ENCODE data around the gene C1orf105.
"Not testable (repeated sequence)": the region's sequence is repeated elsewhere in the genome, so short reads cannot be mapped to it uniquely, and the experiment has no call there.

C1orf105 gene

DNA sequence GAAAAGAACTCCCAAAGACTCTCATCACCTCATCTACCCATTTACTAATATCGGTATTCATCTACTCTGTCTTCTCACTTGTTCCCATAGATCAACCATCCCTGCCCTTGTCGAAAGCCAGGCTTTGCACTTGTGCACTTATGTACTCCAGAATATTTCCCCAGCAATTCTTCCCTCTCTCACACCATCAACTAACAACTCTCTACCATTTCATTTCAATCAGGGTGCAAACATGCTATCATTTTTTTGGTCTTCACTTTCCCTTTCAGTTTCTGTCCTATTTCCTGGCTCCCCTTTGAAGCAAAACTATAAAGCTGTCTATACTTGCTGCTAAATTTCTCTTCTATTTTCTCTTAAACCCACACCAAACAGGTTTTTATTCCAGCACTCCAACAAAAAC, 6.7 kb downstream of the C1orf105 start:
- Histone ChIP-seq H3K4me3 (ENCODE audit: low read length in 2 of 2) (no peak overlapping the region), H3K9ac (ENCODE audit: low read length in 2 of 2) (no peak overlapping the region), H3K36me3 (ENCODE audit: control insufficient read depth in 2 of 2, insufficient read depth in 2 of 2, low read length in 2 of 2) (no peaks in the 10 kb centered on the region), H3K9me3 (ENCODE audit: control insufficient read depth in 2 of 2, low read length in 2 of 2) (no peaks in the 10 kb centered on the region), H3K4me1 (ENCODE audit: control insufficient read depth, insufficient read depth, low read length) (no peaks in the 10 kb centered on the region), H3K27ac (ENCODE audit: low read length) (no peak overlapping the region), H3K27me3 (ENCODE audit: control insufficient read depth in 1 of 2, insufficient read depth in 2 of 2, low read length in 2 of 2) (no peaks in the 10 kb centered on the region)

DNA sequence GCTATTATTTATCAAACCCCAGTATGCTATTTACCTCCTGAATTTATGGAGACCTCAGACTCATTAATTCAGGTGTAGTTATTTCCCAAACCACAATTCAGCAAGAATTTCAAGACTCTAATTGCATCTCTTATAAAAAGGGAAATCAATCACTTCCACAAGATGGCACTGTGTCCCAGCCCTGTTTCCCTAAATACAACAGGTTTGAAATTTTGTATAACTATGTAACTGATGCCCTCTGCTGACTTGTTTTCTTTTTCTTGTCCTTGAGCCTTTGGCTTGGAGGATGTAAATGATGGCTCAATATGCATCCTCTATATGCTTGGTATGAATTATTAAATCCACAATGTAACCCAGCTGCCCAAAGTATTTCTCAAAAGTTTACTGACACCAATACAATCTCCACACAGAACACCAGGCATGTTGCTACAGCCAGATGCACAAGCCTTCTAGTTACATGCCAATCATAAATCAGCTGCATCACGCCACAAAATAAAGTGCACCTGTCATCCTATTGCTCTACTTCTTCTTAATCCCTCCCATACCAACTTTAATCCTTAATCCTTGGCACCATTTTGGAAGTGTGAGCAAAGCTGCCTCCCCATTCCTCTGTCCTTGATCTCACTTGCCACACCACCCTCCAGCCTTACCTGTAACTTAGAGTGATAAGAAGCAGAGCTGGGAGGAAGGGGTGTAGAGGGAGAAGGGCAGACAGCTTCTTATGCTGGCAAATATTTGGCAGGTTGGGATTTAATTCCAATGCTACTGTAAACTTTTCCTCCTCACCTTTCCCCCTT, 9.0 kb downstream of the C1orf105 start:
- Histone ChIP-seq H3K27ac (ENCODE audit: low read length) (no peak overlapping the region), H3K4me1 (ENCODE audit: control insufficient read depth, insufficient read depth, low read length) (no peaks in the 10 kb centered on the region), H3K9ac (ENCODE audit: low read length in 2 of 2) (no peak overlapping the region), H3K36me3 (ENCODE audit: control insufficient read depth in 2 of 2, insufficient read depth in 2 of 2, low read length in 2 of 2) (no peaks in the 10 kb centered on the region), H3K4me3 (ENCODE audit: low read length in 2 of 2) (no peak overlapping the region), H3K27me3 (ENCODE audit: control insufficient read depth in 1 of 2, insufficient read depth in 2 of 2, low read length in 2 of 2) (no peaks in the 10 kb centered on the region), H3K9me3 (ENCODE audit: control insufficient read depth in 2 of 2, low read length in 2 of 2) (no peaks in the 10 kb centered on the region)

- Histone ChIP-seq H3K4me1 (ENCODE audit: control insufficient read depth, insufficient read depth, low read length) (no peaks in the 10 kb centered on the region), H3K9me3 (ENCODE audit: control insufficient read depth in 2 of 2, low read length in 2 of 2) (no peaks in the 10 kb centered on the region), H3K4me3 (ENCODE audit: low read length in 2 of 2) (no peak overlapping the region), H3K27me3 (ENCODE audit: control insufficient read depth in 1 of 2, insufficient read depth in 2 of 2, low read length in 2 of 2) (no peaks in the 10 kb centered on the region), H3K36me3 (ENCODE audit: control insufficient read depth in 2 of 2, insufficient read depth in 2 of 2, low read length in 2 of 2) (no peaks in the 10 kb centered on the region), H3K27ac (ENCODE audit: low read length) (no peak overlapping the region), H3K9ac (ENCODE audit: low read length in 2 of 2) (no peak overlapping the region)
Observed at GRCh38 chr1:172430128-172430454, 9.6 kb downstream of the C1orf105 start.

DNA sequence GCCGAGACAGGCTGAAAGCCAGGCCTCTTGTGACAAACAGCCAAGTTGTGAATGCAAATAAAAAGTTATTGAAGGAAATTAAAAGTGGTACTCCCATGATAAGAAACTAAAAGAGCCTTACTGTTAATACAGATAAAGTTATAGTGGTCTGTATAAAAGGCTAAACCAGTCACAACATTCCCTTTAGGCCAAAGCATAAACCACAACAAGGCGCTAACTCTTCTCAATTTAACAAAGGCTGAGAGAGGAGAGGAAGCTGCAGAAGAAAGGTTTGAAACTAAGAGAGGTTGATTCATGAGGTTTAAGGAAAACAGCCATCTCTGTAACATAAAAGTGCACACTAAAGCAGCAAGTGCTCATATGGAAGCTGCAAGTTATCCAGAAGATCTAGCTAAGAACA, 10.7 kb downstream of the C1orf105 start:
- Histone ChIP-seq H3K9ac (ENCODE audit: low read length in 2 of 2) (no peak overlapping the region), H3K27ac (ENCODE audit: low read length) (no peak overlapping the region), H3K27me3 (ENCODE audit: control insufficient read depth in 1 of 2, insufficient read depth in 2 of 2, low read length in 2 of 2) (no peaks in the 10 kb centered on the region), H3K4me3 (ENCODE audit: low read length in 2 of 2) (no peak overlapping the region), H3K36me3 (ENCODE audit: control insufficient read depth in 2 of 2, insufficient read depth in 2 of 2, low read length in 2 of 2) (no peaks in the 10 kb centered on the region), H3K9me3 (ENCODE audit: control insufficient read depth in 2 of 2, low read length in 2 of 2) (no peaks in the 10 kb centered on the region), H3K4me1 (ENCODE audit: control insufficient read depth, insufficient read depth, low read length) (no peaks in the 10 kb centered on the region)

DNA sequence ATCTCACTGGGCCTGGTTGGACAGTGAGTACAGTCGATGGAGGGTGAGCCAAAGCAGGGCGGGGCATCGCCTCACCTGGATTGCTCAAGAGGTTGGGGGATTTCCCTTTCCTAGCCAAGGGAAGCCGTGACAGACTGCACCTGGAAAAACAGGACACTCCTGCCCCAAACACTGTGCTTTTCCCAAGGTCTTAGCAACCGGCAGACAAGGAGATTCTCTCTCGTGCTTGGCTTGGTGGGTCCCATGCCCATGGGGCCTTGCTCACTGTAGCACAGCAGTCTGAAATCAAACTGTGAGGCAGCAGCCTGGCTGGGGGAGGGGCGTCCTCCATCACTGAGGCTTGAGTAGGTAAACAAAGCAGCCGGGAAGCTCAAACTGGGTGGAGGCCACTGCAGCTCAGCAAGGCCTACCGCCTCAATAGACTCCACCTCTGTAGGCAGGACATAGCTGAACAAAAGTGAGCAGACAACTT, 11.3 kb downstream of the C1orf105 start:
- Histone ChIP-seq H3K27ac (ENCODE audit: low read length) (no peak overlapping the region), H3K4me3 (ENCODE audit: low read length in 2 of 2) (no peak overlapping the region)

GRCh38 chr1:172437183-172437582, 16.7 kb downstream of the C1orf105 start:
- H3K27me3 ChIP-seq (ENCODE audit: control insufficient read depth in 1 of 2, insufficient read depth in 2 of 2, low read length in 2 of 2); H3K9ac ChIP-seq (ENCODE audit: low read length in 2 of 2); H3K36me3 ChIP-seq (ENCODE audit: control insufficient read depth in 2 of 2, insufficient read depth in 2 of 2, low read length in 2 of 2); H3K4me1 ChIP-seq (ENCODE audit: control insufficient read depth, insufficient read depth, low read length); H3K4me3 ChIP-seq (ENCODE audit: low read length in 2 of 2); H3K9me3 ChIP-seq (ENCODE audit: control insufficient read depth in 2 of 2, low read length in 2 of 2); H3K27ac ChIP-seq (ENCODE audit: low read length): not testable (repeated sequence)

More for the DNA sequence above, 11.3 kb downstream of the C1orf105 start:
- Histone ChIP-seq H3K27me3 (ENCODE audit: control insufficient read depth in 1 of 2, insufficient read depth in 2 of 2, low read length in 2 of 2) (no peaks in the 10 kb centered on the region), H3K9me3 (ENCODE audit: control insufficient read depth in 2 of 2, low read length in 2 of 2) (no peaks in the 10 kb centered on the region), H3K4me1 (ENCODE audit: control insufficient read depth, insufficient read depth, low read length) (no peaks in the 10 kb centered on the region), H3K9ac (ENCODE audit: low read length in 2 of 2) (no peak overlapping the region), H3K36me3 (ENCODE audit: control insufficient read depth in 2 of 2, insufficient read depth in 2 of 2, low read length in 2 of 2) (no peaks in the 10 kb centered on the region)

GRCh38 chr1:172442404-172442803, 21.9 kb downstream of the C1orf105 start:
- H3K27me3 ChIP-seq (ENCODE audit: control insufficient read depth in 1 of 2, insufficient read depth in 2 of 2, low read length in 2 of 2), result no peaks in the 10 kb centered on the region
- peaks cover 6% of the 10 kb centered on the region for H3K4me1 ChIP-seq (ENCODE audit: control insufficient read depth, insufficient read depth, low read length)
- H3K9me3 ChIP-seq (ENCODE audit: control insufficient read depth in 2 of 2, low read length in 2 of 2), result no peaks in the 10 kb centered on the region
- no peak overlapping the region for H3K27ac ChIP-seq (ENCODE audit: low read length)
- peaks cover 0 to 3% of the 10 kb centered on the region in 2 donors for H3K36me3 ChIP-seq (ENCODE audit: control insufficient read depth in 2 of 2, insufficient read depth in 2 of 2, low read length in 2 of 2)
- H3K9ac ChIP-seq (ENCODE audit: low read length in 2 of 2), result no peak overlapping the region
- H3K4me3 ChIP-seq (ENCODE audit: low read length in 2 of 2), result peak overlapping the region; percentile 68 to 91

DNA sequence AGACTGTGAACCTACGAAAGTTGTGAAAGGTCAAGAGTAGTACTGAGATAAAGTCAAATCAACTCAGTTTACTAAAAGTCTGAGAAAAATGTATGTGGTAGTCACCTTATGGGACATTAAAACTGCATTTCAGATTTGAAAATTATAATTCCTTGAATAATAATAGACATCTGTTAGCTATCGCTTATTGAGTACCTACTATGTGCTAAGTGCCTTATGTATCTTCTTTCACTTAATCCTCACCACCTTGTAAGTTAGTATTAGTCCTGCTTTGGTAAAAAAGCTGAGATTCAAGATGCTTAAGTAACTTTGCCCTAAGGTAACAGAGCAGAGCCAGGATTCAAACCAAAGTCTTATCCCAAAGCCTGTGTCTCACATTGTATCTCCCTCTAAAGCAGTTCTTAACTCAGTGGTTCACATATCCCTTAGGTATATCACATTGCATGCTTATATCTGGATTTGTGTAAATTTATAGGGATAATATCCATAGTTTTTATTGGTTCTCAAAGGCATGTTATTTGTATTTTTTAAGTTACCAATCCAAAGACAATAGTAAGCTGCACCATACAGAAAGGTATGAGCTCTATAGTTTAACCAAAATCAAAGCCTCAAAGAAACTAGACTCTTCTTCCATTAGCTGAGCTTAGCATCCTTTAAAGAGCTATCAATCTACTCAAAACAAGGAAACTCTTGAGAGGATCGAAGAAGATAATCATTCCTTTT, 22.5 kb downstream of the C1orf105 start:
- peak overlapping the region; percentile 68 to 91 for H3K4me3 ChIP-seq (ENCODE audit: low read length in 2 of 2)
- peak overlapping the region; percentile 46 for H3K27ac ChIP-seq (ENCODE audit: low read length)
- H3K36me3 ChIP-seq (ENCODE audit: control insufficient read depth in 2 of 2, insufficient read depth in 2 of 2, low read length in 2 of 2), result peaks cover 0 to 3% of the 10 kb centered on the region in 2 donors
- H3K9me3 ChIP-seq (ENCODE audit: control insufficient read depth in 2 of 2, low read length in 2 of 2), result no peaks in the 10 kb centered on the region
- no peaks in the 10 kb centered on the region for H3K27me3 ChIP-seq (ENCODE audit: control insufficient read depth in 1 of 2, insufficient read depth in 2 of 2, low read length in 2 of 2)
- H3K4me1 ChIP-seq (ENCODE audit: control insufficient read depth, insufficient read depth, low read length), result peaks cover 6% of the 10 kb centered on the region
- peak overlapping the region; percentile 88 to 90 for H3K9ac ChIP-seq (ENCODE audit: low read length in 2 of 2)

DNA sequence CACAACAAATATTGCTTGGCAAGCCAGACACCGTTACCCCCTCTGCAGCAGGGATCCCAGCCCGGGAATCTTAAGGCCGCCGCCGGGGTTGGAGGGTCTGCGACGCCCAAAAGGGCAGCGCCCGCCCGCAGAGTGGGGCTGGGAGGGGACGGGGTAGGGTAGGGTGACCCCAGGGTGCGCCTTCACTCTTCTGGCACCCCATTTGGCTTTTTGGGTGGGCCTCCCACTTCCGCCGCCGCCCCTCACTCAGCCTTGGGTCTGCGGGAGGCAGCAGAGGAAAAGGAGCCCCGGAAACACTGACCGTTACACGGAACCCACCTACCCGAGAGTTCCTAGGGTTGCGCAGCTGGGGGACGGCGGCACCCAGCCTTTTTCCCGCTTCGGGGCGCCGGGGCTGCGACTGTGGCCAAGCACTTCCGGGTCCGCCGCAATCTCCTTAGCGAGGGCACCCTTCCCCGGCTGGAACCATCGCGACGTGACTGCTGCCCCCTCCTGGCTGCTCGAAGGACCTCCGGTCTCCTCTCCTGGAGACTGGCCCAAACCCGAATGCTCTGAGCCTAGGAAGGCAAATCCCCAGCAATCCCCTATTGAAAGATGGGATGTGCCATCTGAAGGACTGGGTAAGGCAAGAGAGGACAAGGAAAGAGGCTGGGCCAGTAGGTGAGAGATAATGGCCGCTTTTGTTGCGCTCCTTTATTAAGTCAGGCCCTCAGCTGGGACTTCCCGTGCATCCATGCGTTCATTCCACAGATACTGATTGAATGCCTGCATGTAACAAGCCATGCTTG, 23.4 kb downstream of the C1orf105 start, which contains the start of gene PIGC:
PIGC (minus strand) TSS at position 404 of the 788 bp plus-strand sequence. CDS start 1,447 bp downstream, outside the sequence.
- H3K36me3 ChIP-seq (ENCODE audit: control insufficient read depth in 2 of 2, insufficient read depth in 2 of 2, low read length in 2 of 2), result peaks cover 0 to 3% of the 10 kb centered on the region in 2 donors
- H3K4me1 ChIP-seq (ENCODE audit: control insufficient read depth, insufficient read depth, low read length), result peaks cover 6% of the 10 kb centered on the region
- H3K27me3 ChIP-seq (ENCODE audit: control insufficient read depth in 1 of 2, insufficient read depth in 2 of 2, low read length in 2 of 2), result no peaks in the 10 kb centered on the region
- peak within 1 kb of the TSS; percentile 46 for H3K27ac ChIP-seq (ENCODE audit: low read length)
- H3K9me3 ChIP-seq (ENCODE audit: control insufficient read depth in 2 of 2, low read length in 2 of 2), result no peaks in the 10 kb centered on the region
- H3K9ac ChIP-seq (ENCODE audit: low read length in 2 of 2), result peak within 1 kb of the TSS; percentile 88 to 90
- H3K4me3 ChIP-seq (ENCODE audit: low read length in 2 of 2), result peak within 1 kb of the TSS; percentile 68 to 91

- H3K27me3 ChIP-seq (ENCODE audit: control insufficient read depth in 1 of 2, insufficient read depth in 2 of 2, low read length in 2 of 2), result no peaks in the 10 kb centered on the region
- peaks cover 6% of the 10 kb centered on the region for H3K4me1 ChIP-seq (ENCODE audit: control insufficient read depth, insufficient read depth, low read length)
- H3K9ac ChIP-seq (ENCODE audit: low read length in 2 of 2), result no peak overlapping the region
- no peak overlapping the region for H3K4me3 ChIP-seq (ENCODE audit: low read length in 2 of 2)
- H3K27ac ChIP-seq (ENCODE audit: low read length), result no peak overlapping the region
- H3K9me3 ChIP-seq (ENCODE audit: control insufficient read depth in 2 of 2, low read length in 2 of 2), result no peaks in the 10 kb centered on the region
- H3K36me3 ChIP-seq (ENCODE audit: control insufficient read depth in 2 of 2, insufficient read depth in 2 of 2, low read length in 2 of 2), result no peaks in the 10 kb centered on the region
Observed at GRCh38 chr1:172446547-172446946, 26.1 kb downstream of the C1orf105 start.
